Hematopoietic multipotent progenitor cell treated with erythropoietin and hydrocortisone succinate and interleukin-3 and kit ligand, for 8 days (in vitro differentiated cells): Measurements from ENCODE around the gene RCC2.

Source experiments
- DNase-seq: peaks from one replicate; pipeline ENCODE4 v3.0.0-alpha.2; 2015

Gene RCC2

GRCh38 chr1:17441993-17442357 lies 2.5 kb upstream of the RCC2 start:
- DNase-seq, result no peak

- peak; percentile 78 for DNase-seq
Observed at GRCh38 chr1:17441265-17441992, 2.0 kb upstream of the RCC2 start.

GRCh38 chr1:17440827-17441168 lies 1.3 kb upstream of the RCC2 start:
- DNase-seq, result peak; percentile 9

- DNase-seq, result no peak
Observed at GRCh38 chr1:17440074-17440826, 773 bp upstream of the RCC2 start.

GRCh38 chr1:17438318-17439249 lies 893 bp downstream of the RCC2 start:
- peak; percentile 74 for DNase-seq

- DNase-seq, result peak; percentile 38
Observed at GRCh38 chr1:17437580-17438317, 1.7 kb downstream of the RCC2 start.

GRCh38 chr1:17437260-17437579 lies 2.3 kb downstream of the RCC2 start:
- DNase-seq, result peak; percentile 13

GRCh38 chr1:17436380-17437174 lies 2.9 kb downstream of the RCC2 start:
- no peak for DNase-seq

GRCh38 chr1:17434601-17435000 lies 4.9 kb downstream of the RCC2 start:
- DNase-seq, result peak; percentile 47

GRCh38 chr1:17434016-17434415 lies 5.5 kb downstream of the RCC2 start:
- DNase-seq, result no peak

GRCh38 chr1:17433261-17433660 lies 6.2 kb downstream of the RCC2 start:
- no peak for DNase-seq

GRCh38 chr1:17432412-17432811 lies 7.1 kb downstream of the RCC2 start:
- DNase-seq, result no peak

GRCh38 chr1:17429183-17429582 lies 10.3 kb downstream of the RCC2 start:
- DNase-seq, result no peak

GRCh38 chr1:17427696-17428660 lies 11.5 kb downstream of the RCC2 start:
- no peak for DNase-seq

GRCh38 chr1:17425806-17426600 lies 13.5 kb downstream of the RCC2 start:
- DNase-seq, result no peak

- DNase-seq, result no peak
Observed at GRCh38 chr1:17423781-17424245, 15.7 kb downstream of the RCC2 start.

- DNase-seq, result no peak
Observed at GRCh38 chr1:17422461-17422860, 17.0 kb downstream of the RCC2 start.

GRCh38 chr1:17420391-17420918 lies 19.0 kb downstream of the RCC2 start:
- no peak for DNase-seq

GRCh38 chr1:17419626-17420328 lies 19.7 kb downstream of the RCC2 start:
- DNase-seq, result peak; percentile 58
